Embryonic facial prominence (tissue), 1 donor: ENCODE measurements around the gene SLC50A1.

Experiments used
- DNase-seq: peaks from one replicate; pipeline ENCODE4 v3.0.0-alpha.2; 2016; ENCODE audit errors: extremely low spot score

Gene SLC50A1

GRCh38 chr1:155170101-155170785 lies 34.6 kb downstream of the SLC50A1 start:
- DNase-seq: no peak

- DNase-seq: no peak
Measured at GRCh38 chr1:155170806-155171205, 35.2 kb downstream of the SLC50A1 start.

GRCh38 chr1:155171836-155172731 lies 36.4 kb downstream of the SLC50A1 start:
- DNase-seq: no peak

GRCh38 chr1:155172732-155173477 lies 37.3 kb downstream of the SLC50A1 start, which contains the start of gene KRTCAP2:
Gene KRTCAP2 (minus strand): TSS chr1:155173304. CDS start chr1:155173224, 80 bp downstream.
- peak; percentile 95 for DNase-seq

- DNase-seq: no peak
Measured at GRCh38 chr1:155173478-155174323, 38.0 kb downstream of the SLC50A1 start, which contains the start of gene TRIM46. Gene TRIM46 (plus strand): TSS chr1:155173849. CDS start chr1:155173967, 118 bp downstream.

- DNase-seq: no peak
Measured at GRCh38 chr1:155174324-155175280, 39.0 kb downstream of the SLC50A1 start.

- DNase-seq: no peak
Measured at GRCh38 chr1:155175281-155175926, 39.8 kb downstream of the SLC50A1 start.

- DNase-seq: no peak
Measured at GRCh38 chr1:155175927-155176371, 40.3 kb downstream of the SLC50A1 start.

GRCh38 chr1:155176544-155177071 lies 41.0 kb downstream of the SLC50A1 start:
- DNase-seq: no peak

- DNase-seq: no peak
Measured at GRCh38 chr1:155177192-155177917, 41.7 kb downstream of the SLC50A1 start.

GRCh38 chr1:155177918-155178281 lies 42.2 kb downstream of the SLC50A1 start:
- no peak for DNase-seq

GRCh38 chr1:155178441-155179111 lies 42.9 kb downstream of the SLC50A1 start:
- DNase-seq: no peak

- no peak for DNase-seq
Measured at GRCh38 chr1:155179112-155180031, 43.7 kb downstream of the SLC50A1 start.

- DNase-seq: no peak
Measured at GRCh38 chr1:155181371-155182051, 45.9 kb downstream of the SLC50A1 start.

- no peak for DNase-seq
Measured at GRCh38 chr1:155182052-155182550, 46.4 kb downstream of the SLC50A1 start.

GRCh38 chr1:155183775-155184221 lies 48.1 kb downstream of the SLC50A1 start:
- no peak for DNase-seq
